Psoas muscle (tissue), 8 donors: Measurements from ENCODE around the gene KDM7A. TPM values are rescaled to one million over a fixed set of nuclear protein-coding genes. Genes with fewer than 3 reads are reported as not detected.
A peak's percentile ranks its signal among the peaks of the same experiment; 100 is the strongest.

Experiments used
- ATAC-seq, 4 donors: fragments of 200-7000 bp; cut with Tn5 transposase; one replicate each; pipeline ENCODE4 v1.9.1; 2020; ENCODE audit warnings: moderate library complexity in 3 of 4, mild to moderate bottlenecking in 2 of 4
- DNase-seq, 2 donors: peaks; one replicate each; pipeline ENCODE4 v3.0.0-alpha.2; 2020
- H3K27ac ChIP-seq: fragments of 200-600 bp; one replicate; pipeline ENCODE4 v1.8.0; 2022
- H3K27me3 ChIP-seq, 3 donors: fragments of 200-600 bp in 1 of 3; one replicate each; pipeline versions ENCODE4 v1.6.1 to v1.8.0; 2013 to 2022; ENCODE audit warnings: low read length in 2 of 3, mild to moderate bottlenecking in 2 of 3, moderate library complexity in 1 of 3; ENCODE audit not compliant: insufficient read depth in 3 of 3
- H3K36me3 ChIP-seq, 2 donors: fragments of 200-600 bp in 1 of 2; one replicate each; pipeline versions ENCODE4 v1.6.1 to v1.8.0; 2013 to 2022; ENCODE audit warnings: low read depth in 1 of 2, mild to moderate bottlenecking in 1 of 2, moderate library complexity in 1 of 2; ENCODE audit not compliant: insufficient read depth in 1 of 2
- H3K4me1 ChIP-seq: fragments of 200-600 bp; one replicate; pipeline ENCODE4 v1.8.0; 2022
- H3K4me3 ChIP-seq: fragments of 200-600 bp; one replicate; pipeline ENCODE4 v1.8.0; 2022; ENCODE audit warnings: mild to moderate bottlenecking
- H3K9me3 ChIP-seq: fragments of 200-600 bp; one replicate; pipeline ENCODE4 v1.8.0; 2022
- WGBS, 3 donors: extraction: QIAGEN DNeasy Blood & Tissue Kit; methylation state at CpG; one replicate each; pipeline versions ENCODE4 v1.1.6 to v1.1.7; 2013; 5-methylcytosine and 5-hydroxymethylcytosine counted together
- intact Hi-C, 2 donors: fragments of 100-400 bp; cut with DNase I; formaldehyde crosslinking; loops; one replicate each; pipeline versions ENCODE4 v1.11.0 to v1.14.2; 2022
- polyA plus RNA-seq, 3 donors: library from polyadenylated mRNA; stranded (reverse); fragments of 200-250 nt; gene quantifications; one replicate each; pipeline ENCODE4 v1.2.3, GENCODE V29; 2013
- total RNA-seq, 4 donors: library from RNA; stranded (reverse); fragmentation: NEBNext Ultra II Directional in 2 of 4; extraction: Animal tissue kit (Norgen Biotek cat#: 25700) in 2 of 4; gene quantifications; one replicate each; pipeline versions ENCODE4 v1.2.1 to v1.2.4, GENCODE V29; 2021 to 2023
- TF ChIP-seq, protein P1 (sequence below): fragments of 200-600 bp; IDR thresholded peaks from one replicate; pipeline ENCODE4 v1.8.0; 2022; ENCODE audit warnings: antibody characterized with exemption
- donor health status: healthy with polysubstance abuse.
- donor health status: DM: no; HTN: no; CAD: no; lungs with moderate emphysema.
- donor health status: Bipolar disorder and iron deficiency.
- donor health status: healthy.
- donor health status: DM: yes; HTN: yes; CAD: no.
- donor health status: DM: no; HTN: no; CAD: no.
- donor health status: DM: no; HTN: no; CAD: no.
- donor health status: DM: yes; HTN: yes; CAD: no.

The KDM7A gene
- total and polyA plus RNA-seq, 7 donors = 5.5 to 59.4 (median 27.4) TPM

DNA sequence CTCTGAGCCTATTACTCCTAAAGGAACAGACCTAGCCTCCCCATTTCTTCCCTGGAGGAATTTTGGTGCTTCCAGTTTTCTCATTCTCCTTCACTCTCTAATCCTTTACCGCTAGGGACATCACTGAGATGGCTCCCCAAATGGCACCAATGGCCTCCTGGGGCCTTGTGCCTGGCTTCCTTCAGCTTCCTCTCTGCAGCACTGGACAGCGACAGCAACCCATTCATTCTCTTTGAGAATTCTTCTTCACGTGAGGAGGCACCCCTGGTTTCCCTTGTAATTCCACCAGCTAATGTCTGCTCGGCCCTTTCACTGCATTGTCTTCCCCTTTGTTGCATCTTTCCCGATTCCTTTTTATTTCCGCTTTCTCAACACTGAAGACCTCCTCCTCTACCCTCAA, 24.6 kb upstream of the KDM7A start:
- no peak for ATAC-seq
- no peaks in the 10 kb centered on the region for H3K9me3 ChIP-seq
- TF ChIP-seq, protein P1, sequence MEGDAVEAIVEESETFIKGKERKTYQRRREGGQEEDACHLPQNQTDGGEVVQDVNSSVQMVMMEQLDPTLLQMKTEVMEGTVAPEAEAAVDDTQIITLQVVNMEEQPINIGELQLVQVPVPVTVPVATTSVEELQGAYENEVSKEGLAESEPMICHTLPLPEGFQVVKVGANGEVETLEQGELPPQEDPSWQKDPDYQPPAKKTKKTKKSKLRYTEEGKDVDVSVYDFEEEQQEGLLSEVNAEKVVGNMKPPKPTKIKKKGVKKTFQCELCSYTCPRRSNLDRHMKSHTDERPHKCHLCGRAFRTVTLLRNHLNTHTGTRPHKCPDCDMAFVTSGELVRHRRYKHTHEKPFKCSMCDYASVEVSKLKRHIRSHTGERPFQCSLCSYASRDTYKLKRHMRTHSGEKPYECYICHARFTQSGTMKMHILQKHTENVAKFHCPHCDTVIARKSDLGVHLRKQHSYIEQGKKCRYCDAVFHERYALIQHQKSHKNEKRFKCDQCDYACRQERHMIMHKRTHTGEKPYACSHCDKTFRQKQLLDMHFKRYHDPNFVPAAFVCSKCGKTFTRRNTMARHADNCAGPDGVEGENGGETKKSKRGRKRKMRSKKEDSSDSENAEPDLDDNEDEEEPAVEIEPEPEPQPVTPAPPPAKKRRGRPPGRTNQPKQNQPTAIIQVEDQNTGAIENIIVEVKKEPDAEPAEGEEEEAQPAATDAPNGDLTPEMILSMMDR = no peak
- no peaks in the 10 kb centered on the region for H3K27me3 ChIP-seq
- WGBS, 3 donors = 82 to 85% (median 82%) methylated on average over 6 of the region's 6 CpGs
- H3K36me3 ChIP-seq = no peaks in the 10 kb centered on the region
- no peaks in the 10 kb centered on the region for H3K4me1 ChIP-seq
- DNase-seq = no peak
- H3K27ac ChIP-seq = no peak overlapping the region
- intact Hi-C loops = no loop called here
- H3K4me3 ChIP-seq = no peak overlapping the region

DNA sequence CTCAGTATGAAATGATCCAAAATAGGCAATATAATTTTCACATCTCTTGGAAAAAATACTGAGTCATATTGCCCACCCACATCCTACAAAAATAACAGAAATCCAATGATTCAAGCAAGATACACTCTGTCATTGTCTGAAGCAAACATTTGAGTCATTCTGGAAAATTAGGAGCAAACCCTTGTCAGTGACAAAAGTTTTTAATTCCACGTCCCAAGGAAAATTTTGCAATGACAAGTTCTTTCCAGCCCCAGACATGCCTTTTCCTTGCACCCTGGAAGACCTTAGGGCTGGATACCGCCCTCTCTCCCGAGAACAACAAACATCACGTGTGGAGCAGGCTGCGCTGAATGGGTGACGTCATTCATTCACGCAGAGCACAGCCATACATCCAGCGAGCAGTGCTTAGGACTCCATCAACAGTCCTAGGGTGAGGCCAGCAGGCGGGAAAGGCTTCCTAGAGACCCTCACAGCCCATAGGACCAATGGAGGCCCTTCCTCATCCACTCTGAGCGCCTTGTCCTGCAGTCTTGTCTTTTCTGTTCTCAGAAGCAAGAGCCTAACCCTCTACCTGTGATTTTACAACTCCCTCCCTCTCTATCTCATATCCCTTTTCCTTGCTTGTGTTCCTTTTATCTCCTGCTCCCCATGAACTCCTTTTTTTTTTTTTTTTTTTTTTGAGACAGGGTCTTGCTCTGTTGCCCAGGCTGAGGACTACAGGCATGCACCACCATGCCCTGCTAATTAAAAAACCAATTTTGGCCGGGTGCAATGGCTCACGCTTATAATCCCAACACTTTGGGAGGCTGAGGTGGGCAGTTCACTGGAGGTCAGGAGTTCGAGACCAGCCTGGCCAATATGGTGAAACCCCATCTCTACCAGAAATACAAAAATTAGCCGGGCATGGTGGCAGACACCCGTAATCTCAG, 23.5 kb upstream of the KDM7A start:
- peak in 2 of 4 donors; percentile 49 to 55 for ATAC-seq
- TF ChIP-seq, protein P1 = no peak
- peak; percentile 37 to 59 for DNase-seq
- Histone ChIP-seq H3K27me3 (no peaks in the 10 kb centered on the region), H3K4me1 (no peaks in the 10 kb centered on the region), H3K36me3 (no peaks in the 10 kb centered on the region), H3K9me3 (no peaks in the 10 kb centered on the region), H3K4me3 (no peak overlapping the region), H3K27ac (no peak overlapping the region)
- intact Hi-C loops = no loop called here
- WGBS, 3 donors = 73 to 74% (median 74%) methylated on average over 15 of the region's 15 CpGs

DNA sequence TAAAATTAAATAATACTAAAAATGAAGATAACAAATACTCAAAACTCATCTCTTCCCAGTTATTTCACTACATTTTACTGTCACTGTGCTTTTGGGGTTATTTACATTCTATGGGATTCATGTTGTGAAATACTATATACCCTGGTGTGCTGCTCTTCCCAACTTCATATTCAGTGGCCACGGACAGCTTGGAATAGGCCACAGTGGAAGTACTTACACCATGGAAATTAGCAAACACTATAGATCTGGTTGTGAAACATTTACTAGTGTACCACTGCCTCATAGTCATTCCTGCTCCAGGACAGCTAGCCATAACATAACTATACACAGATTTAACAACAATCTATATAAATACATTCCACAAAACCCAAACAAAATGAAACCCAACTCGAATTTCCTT, 21.2 kb upstream of the KDM7A start:
- Histone ChIP-seq H3K4me1 (no peaks in the 10 kb centered on the region), H3K4me3 (no peak overlapping the region), H3K9me3 (no peaks in the 10 kb centered on the region), H3K27me3 (no peaks in the 10 kb centered on the region), H3K36me3 (no peaks in the 10 kb centered on the region), H3K27ac (no peak overlapping the region)
- DNase-seq (no peak), ATAC-seq (no peak)
- intact Hi-C loops = no loop called here
- 74 to 77% (median 74%) methylated on average over 2 of the region's 2 CpGs for WGBS, 3 donors
- TF ChIP-seq, protein P1 = no peak

DNA sequence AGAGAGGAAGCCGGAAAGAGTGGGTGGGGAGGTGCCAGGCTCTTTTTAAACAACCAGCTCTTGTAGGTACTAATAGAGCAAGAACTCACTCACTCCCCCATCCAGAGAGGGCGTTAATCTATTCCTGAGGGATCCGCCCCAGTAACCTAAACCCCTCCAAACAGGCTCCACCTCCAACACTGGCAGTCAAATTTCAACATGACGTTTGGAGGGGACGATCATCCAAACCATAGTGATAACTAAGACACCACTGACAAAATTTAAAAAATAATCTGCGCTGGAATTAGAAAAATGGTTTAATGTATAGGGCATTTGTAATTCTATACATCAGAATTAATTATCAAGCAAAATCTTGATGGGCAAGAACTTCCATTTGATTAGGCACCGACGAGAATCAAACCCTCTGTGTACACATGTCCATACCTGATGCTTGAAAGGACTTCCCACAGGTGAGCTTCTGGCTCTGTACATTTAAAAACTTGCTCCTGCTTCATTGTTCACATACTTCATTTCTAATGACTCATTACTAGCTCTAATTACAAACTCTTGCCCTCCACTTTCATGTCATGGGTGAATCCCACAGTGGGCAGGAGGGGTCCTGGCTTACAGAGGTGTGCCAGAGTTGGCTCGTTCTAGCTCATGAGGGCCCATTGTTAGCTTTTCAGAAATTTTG, 20.6 kb upstream of the KDM7A start:
- no peak for ATAC-seq
- no peaks in the 10 kb centered on the region for H3K36me3 ChIP-seq
- TF ChIP-seq, protein P1 = no peak
- whole genome bisulfite sequencing, 3 donors = 74 to 77% (median 76%) methylated on average over 9 of the region's 9 CpGs
- intact Hi-C loops = no loop called here
- H3K4me3 ChIP-seq = no peak overlapping the region
- peaks cover 3% of the 10 kb centered on the region for H3K4me1 ChIP-seq
- no peaks in the 10 kb centered on the region for H3K9me3 ChIP-seq
- H3K27me3 ChIP-seq = no peaks in the 10 kb centered on the region
- no peak for DNase-seq
- H3K27ac ChIP-seq = no peak overlapping the region
